Hepatocyte (in vitro differentiated cells): ENCODE measurements around the gene PRKAG2. TPM values are rescaled to one million over a fixed set of nuclear protein-coding genes. Genes with fewer than 3 reads are reported as not detected.
A peak's percentile ranks its signal among the peaks of the same experiment; 100 is the strongest.

Experiments used
- DNase-seq: peaks from one replicate; pipeline ENCODE4 v3.0.0-alpha.2; 2016; ENCODE audit warnings: low spot score
- H2AFZ ChIP-seq: fragments of 200-600 bp; sonication (generic); 2 replicates; pipeline ENCODE4 v1.6.0; 2016; ENCODE audit warnings: antibody characterized with exemption, mild to moderate bottlenecking
- H3K27ac ChIP-seq: fragments of 200-600 bp; sonication (generic); 2 replicates; pipeline ENCODE4 v1.5.1; 2016; ENCODE audit warnings: mild to moderate bottlenecking
- H3K27me3 ChIP-seq: fragments of 200-600 bp; sonication (generic); 2 replicates; pipeline ENCODE4 v1.6.1; 2016
- H3K36me3 ChIP-seq: fragments of 200-600 bp; sonication (generic); replicated peaks from 2 replicates; pipeline ENCODE4 v1.5.1; 2016; ENCODE audit warnings: low read depth; ENCODE audit not compliant: insufficient read depth
- H3K4me1 ChIP-seq: fragments of 200-600 bp; sonication (generic); 2 replicates; pipeline ENCODE4 v1.5.1; 2016; ENCODE audit warnings: mild to moderate bottlenecking, moderate library complexity; ENCODE audit not compliant: insufficient read depth
- H3K4me2 ChIP-seq: fragments of 200-600 bp; sonication (generic); 2 replicates; pipeline ENCODE4 v1.6.0; 2016
- H3K4me3 ChIP-seq: fragments of 200-600 bp; sonication (generic); 2 replicates; pipeline ENCODE4 v1.5.1; 2016; ENCODE audit warnings: mild to moderate bottlenecking
- H3K79me2 ChIP-seq: fragments of 200-600 bp; sonication (generic); 2 replicates; pipeline ENCODE4 v1.6.0; 2017; ENCODE audit warnings: mild to moderate bottlenecking
- H3K9me2 ChIP-seq: fragments of 200-600 bp; sonication (generic); replicated peaks from 2 replicates; pipeline ENCODE4 v1.6.0; 2017; ENCODE audit warnings: mild to moderate bottlenecking; ENCODE audit not compliant: insufficient read depth
- H3K9me3 ChIP-seq: fragments of 200-600 bp; sonication (generic); 2 replicates; pipeline ENCODE4 v1.5.1; 2016; ENCODE audit warnings: low read depth, mild to moderate bottlenecking
- H4K20me1 ChIP-seq: fragments of 200-600 bp; sonication (generic); 2 replicates; pipeline ENCODE4 v1.6.0; 2016; ENCODE audit warnings: mild to moderate bottlenecking; ENCODE audit not compliant: insufficient read depth, poor library complexity, severe bottlenecking
- EZH2 ChIP-seq: fragments of 200-600 bp; sonication (generic); IDR thresholded peaks from 2 replicates; pipeline ENCODE4 v1.6.1; 2016; ENCODE audit warnings: antibody characterized with exemption, mild to moderate bottlenecking, borderline replicate concordance
- EZH2phosphoT487 ChIP-seq: fragments of 200-600 bp; sonication (generic); IDR thresholded peaks from one replicate; pipeline ENCODE4 v1.6.1; 2018; ENCODE audit warnings: antibody characterized with exemption, mild to moderate bottlenecking, low read depth, moderate library complexity; ENCODE audit not compliant: unreplicated experiment, severe bottlenecking
- WGBS: methylation state at CpG from one replicate; pipeline ENCODE4 v1.1.6; 2016; ENCODE audit warnings: low lambda C conversion rate; ENCODE audit errors: missing lambda C conversion rate; 5-methylcytosine and 5-hydroxymethylcytosine counted together
- polyA plus RNA-seq: library from polyadenylated mRNA; unstranded; fragments of >200 nt; fragmentation: Nextera tagmentation; extraction: Ambion mirVana; gene quantifications from 2 replicates; pipeline ENCODE4 v1.2.1, GENCODE V29; 2016
- total RNA-seq: library from RNA; depleted of rRNA; stranded (reverse); fragments of >200 nt; gene quantifications from 2 replicates; pipeline ENCODE4 v1.2.3, GENCODE V29; 2014
- TF ChIP-seq, protein P1 (sequence below): fragments of 200-600 bp; sonication (generic); IDR thresholded peaks from 2 replicates; pipeline ENCODE4 v1.5.1; 2016; ENCODE audit warnings: antibody characterized with exemption, mild to moderate bottlenecking; ENCODE audit not compliant: poor library complexity

PRKAG2 gene
- total and polyA plus RNA-seq, 2 experiments from 2014 or later = 17.8 to 23.4 TPM

DNA sequence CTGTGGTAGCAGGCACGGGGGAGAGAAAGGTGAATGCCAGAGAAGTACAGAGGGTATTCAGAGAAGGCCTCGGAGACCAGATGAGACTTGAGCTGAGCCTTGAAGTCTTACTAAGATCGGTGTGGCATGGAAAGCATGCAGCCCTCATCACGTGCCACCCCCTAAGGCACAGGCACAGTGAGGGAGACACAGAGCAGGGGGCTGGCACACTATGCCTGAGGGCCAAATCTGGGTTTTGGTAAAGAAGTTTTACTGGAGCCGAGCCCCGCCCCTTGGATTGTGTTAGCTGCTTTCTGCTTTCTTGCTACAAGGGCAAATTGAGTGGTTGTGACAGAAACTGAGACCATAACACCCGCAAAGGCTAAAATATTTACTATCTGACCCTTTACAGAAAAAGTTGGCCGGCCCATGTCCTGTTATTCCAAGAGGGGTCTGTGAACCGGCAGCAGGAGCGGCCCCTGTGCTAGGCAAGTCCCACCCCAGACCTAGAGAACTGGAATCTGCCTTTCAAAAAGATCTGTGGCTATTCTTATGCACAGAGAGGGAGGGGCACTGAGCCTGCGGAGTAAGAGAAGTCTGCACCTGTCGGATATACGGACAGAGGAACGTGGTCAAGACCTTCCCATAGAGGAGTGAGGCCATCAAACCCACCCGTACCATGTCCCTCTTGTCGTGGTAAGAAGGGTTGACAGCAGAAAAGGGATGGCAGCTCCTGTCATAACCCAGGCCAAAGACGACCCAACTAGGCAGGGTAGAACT lies 247.9 kb downstream of the PRKAG2 start:
- Histone ChIP-seq H3K4me1 (peaks cover 11% of the 10 kb centered on the region), H3K79me2 (peaks cover 54% of the 10 kb centered on the region), H3K4me2 (peak overlapping the region; percentile 80)

GRCh38 chr7:151626422-151627115 lies 250.3 kb downstream of the PRKAG2 start:
- Histone ChIP-seq H3K36me3 (no peaks in the 10 kb centered on the region), H4K20me1 (peaks cover 4% of the 10 kb centered on the region), H3K9me2 (no peaks in the 10 kb centered on the region), H3K79me2 (peaks cover 64% of the 10 kb centered on the region), H2AFZ (no peak overlapping the region), H3K27ac (no peak overlapping the region), H3K27me3 (no peaks in the 10 kb centered on the region), H3K4me3 (no peak overlapping the region), H3K4me2 (no peak overlapping the region), H3K4me1 (peaks cover 11% of the 10 kb centered on the region), H3K9me3 (no peaks in the 10 kb centered on the region)
- peak; percentile 45 for DNase-seq
- 74% methylated on average over 11 of the region's 11 CpGs for WGBS
- TF ChIP-seq EZH2phosphoT487 (no peak), EZH2 (no peak)

More for the DNA sequence above, 247.9 kb downstream of the PRKAG2 start:
- DNase-seq = no peak
- Histone ChIP-seq H3K4me3 (no peak overlapping the region), H3K9me2 (no peaks in the 10 kb centered on the region), H3K9me3 (peaks cover 4% of the 10 kb centered on the region), H2AFZ (no peak overlapping the region), H3K27ac (no peak overlapping the region), H3K36me3 (no peaks in the 10 kb centered on the region), H3K27me3 (no peaks in the 10 kb centered on the region), H4K20me1 (peaks cover 4% of the 10 kb centered on the region)
- TF ChIP-seq EZH2 (no peak), EZH2phosphoT487 (no peak)
- TF ChIP-seq, protein P1, sequence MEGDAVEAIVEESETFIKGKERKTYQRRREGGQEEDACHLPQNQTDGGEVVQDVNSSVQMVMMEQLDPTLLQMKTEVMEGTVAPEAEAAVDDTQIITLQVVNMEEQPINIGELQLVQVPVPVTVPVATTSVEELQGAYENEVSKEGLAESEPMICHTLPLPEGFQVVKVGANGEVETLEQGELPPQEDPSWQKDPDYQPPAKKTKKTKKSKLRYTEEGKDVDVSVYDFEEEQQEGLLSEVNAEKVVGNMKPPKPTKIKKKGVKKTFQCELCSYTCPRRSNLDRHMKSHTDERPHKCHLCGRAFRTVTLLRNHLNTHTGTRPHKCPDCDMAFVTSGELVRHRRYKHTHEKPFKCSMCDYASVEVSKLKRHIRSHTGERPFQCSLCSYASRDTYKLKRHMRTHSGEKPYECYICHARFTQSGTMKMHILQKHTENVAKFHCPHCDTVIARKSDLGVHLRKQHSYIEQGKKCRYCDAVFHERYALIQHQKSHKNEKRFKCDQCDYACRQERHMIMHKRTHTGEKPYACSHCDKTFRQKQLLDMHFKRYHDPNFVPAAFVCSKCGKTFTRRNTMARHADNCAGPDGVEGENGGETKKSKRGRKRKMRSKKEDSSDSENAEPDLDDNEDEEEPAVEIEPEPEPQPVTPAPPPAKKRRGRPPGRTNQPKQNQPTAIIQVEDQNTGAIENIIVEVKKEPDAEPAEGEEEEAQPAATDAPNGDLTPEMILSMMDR = no peak
- WGBS = 63% methylated on average over 17 of the region's 17 CpGs

GRCh38 chr7:151625606-151626005 lies 251.3 kb downstream of the PRKAG2 start:
- no peaks in the 10 kb centered on the region for H3K9me3 ChIP-seq
- no peak overlapping the region for H3K27ac ChIP-seq
- H3K4me3 ChIP-seq = no peak overlapping the region
- H4K20me1 ChIP-seq = peaks cover 1% of the 10 kb centered on the region
- no peak for DNase-seq
- WGBS = 88% methylated on average over 9 of the region's 9 CpGs
- no peaks in the 10 kb centered on the region for H3K9me2 ChIP-seq
- H3K79me2 ChIP-seq = peaks cover 62% of the 10 kb centered on the region
- no peak for TF ChIP-seq EZH2phosphoT487
- no peak for TF ChIP-seq EZH2
- TF ChIP-seq, protein P1 = no peak
- no peaks in the 10 kb centered on the region for H3K36me3 ChIP-seq
- H3K27me3 ChIP-seq = no peaks in the 10 kb centered on the region
- H2AFZ ChIP-seq = no peak overlapping the region
- H3K4me1 ChIP-seq = peaks cover 6% of the 10 kb centered on the region
- no peak overlapping the region for H3K4me2 ChIP-seq

GRCh38 chr7:151624246-151624928 lies 252.5 kb downstream of the PRKAG2 start:
- no peaks in the 10 kb centered on the region for H4K20me1 ChIP-seq
- H3K36me3 ChIP-seq = no peaks in the 10 kb centered on the region
- peaks cover 51% of the 10 kb centered on the region for H3K79me2 ChIP-seq
- H3K4me2 ChIP-seq = no peak overlapping the region
- no peak overlapping the region for H3K4me3 ChIP-seq
- no peaks in the 10 kb centered on the region for H3K9me3 ChIP-seq
- no peak overlapping the region for H2AFZ ChIP-seq
- DNase-seq = no peak
- no peak overlapping the region for H3K27ac ChIP-seq
- no peak for TF ChIP-seq EZH2
- TF ChIP-seq, protein P1 = no peak
- no peak for TF ChIP-seq EZH2phosphoT487
- H3K27me3 ChIP-seq = no peaks in the 10 kb centered on the region
- H3K9me2 ChIP-seq = no peaks in the 10 kb centered on the region
- no peaks in the 10 kb centered on the region for H3K4me1 ChIP-seq
- WGBS = 89% methylated on average over 18 of the region's 18 CpGs
